ENCODE measurements around the gene LALBA.

LALBA gene

GRCh38 chr12:48569946-48570345, at the start of gene LALBA:
Gene LALBA (minus strand): TSS chr12:48570046. CDS start chr12:48570020, 26 bp downstream.
- DNase-seq (ENCODE audit: low read depth): no peak
- TF ChIP-seq, protein P1, sequence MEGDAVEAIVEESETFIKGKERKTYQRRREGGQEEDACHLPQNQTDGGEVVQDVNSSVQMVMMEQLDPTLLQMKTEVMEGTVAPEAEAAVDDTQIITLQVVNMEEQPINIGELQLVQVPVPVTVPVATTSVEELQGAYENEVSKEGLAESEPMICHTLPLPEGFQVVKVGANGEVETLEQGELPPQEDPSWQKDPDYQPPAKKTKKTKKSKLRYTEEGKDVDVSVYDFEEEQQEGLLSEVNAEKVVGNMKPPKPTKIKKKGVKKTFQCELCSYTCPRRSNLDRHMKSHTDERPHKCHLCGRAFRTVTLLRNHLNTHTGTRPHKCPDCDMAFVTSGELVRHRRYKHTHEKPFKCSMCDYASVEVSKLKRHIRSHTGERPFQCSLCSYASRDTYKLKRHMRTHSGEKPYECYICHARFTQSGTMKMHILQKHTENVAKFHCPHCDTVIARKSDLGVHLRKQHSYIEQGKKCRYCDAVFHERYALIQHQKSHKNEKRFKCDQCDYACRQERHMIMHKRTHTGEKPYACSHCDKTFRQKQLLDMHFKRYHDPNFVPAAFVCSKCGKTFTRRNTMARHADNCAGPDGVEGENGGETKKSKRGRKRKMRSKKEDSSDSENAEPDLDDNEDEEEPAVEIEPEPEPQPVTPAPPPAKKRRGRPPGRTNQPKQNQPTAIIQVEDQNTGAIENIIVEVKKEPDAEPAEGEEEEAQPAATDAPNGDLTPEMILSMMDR (conservative IDR thresholded peaks at IDR 0.05; ENCODE audit: low read depth, low read length): no peak
- no peak within 1 kb of the TSS for H3K4me3 ChIP-seq (ENCODE audit: low read length)

DNA sequence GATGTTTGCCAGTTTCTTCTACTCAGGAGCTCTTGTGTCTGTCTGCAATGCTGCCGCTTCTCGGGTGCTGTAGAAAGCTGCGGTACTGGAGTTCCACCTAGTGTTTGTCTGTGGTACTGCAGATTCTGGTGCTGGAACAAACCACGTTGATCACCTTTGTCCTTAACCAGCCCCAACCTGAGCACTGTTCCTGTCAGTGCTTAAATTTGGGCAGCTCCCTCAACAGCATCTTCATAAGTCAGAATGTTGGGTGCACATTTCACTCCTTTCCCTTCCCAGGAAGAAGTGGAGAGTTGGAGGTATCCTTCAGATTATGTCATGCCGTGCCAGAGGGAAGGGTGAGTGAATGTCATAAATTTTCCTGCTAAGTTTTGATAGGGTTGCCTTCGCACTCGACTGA, 48.7 kb upstream of the LALBA start:
- TF ChIP-seq, protein P1 (conservative IDR thresholded peaks at IDR 0.05; ENCODE audit: low read depth, low read length): peak; percentile 98
- peak; percentile 13 for DNase-seq (ENCODE audit: low read depth)
- no peak overlapping the region for H3K4me3 ChIP-seq (ENCODE audit: low read length)

DNA sequence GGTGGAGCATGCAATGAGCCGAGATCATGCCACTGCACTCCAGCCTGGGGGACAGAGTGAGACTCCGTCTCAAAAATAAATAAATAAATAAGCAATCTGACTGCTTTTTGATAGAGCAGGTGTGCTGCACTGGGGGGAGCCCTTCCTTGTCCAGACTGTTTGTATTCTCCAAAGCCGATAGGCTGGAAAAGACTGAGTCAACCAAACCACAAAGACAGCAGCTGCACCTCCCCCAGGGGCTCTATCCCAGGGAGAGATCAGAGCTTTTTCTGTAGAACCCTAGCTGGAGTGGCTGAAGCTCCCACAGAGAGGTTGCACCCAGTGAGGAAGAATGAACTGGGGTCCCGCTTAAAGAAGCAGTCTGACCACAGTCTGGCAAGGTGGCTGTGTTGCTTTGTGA, 45.8 kb upstream of the LALBA start:
- H3K4me3 ChIP-seq (ENCODE audit: low read length): no peak overlapping the region
- no peak for DNase-seq (ENCODE audit: low read depth)
- TF ChIP-seq, protein P1 (conservative IDR thresholded peaks at IDR 0.05; ENCODE audit: low read depth, low read length): no peak

- TF ChIP-seq, protein P1 (conservative IDR thresholded peaks at IDR 0.05; ENCODE audit: low read depth, low read length): no peak
- no peak for DNase-seq (ENCODE audit: low read depth)
- H3K4me3 ChIP-seq (ENCODE audit: low read length): no peak overlapping the region
Observed at GRCh38 chr12:48613321-48613720, 43.5 kb upstream of the LALBA start.

GRCh38 chr12:48602192-48602989, 32.5 kb upstream of the LALBA start:
- DNase-seq (ENCODE audit: low read depth): no peak
- H3K4me3 ChIP-seq (ENCODE audit: low read length): no peak overlapping the region
- TF ChIP-seq, protein P1 (conservative IDR thresholded peaks at IDR 0.05; ENCODE audit: low read depth, low read length): no peak

GRCh38 chr12:48601013-48601756, 31.3 kb upstream of the LALBA start:
- no peak overlapping the region for H3K4me3 ChIP-seq (ENCODE audit: low read length)
- no peak for DNase-seq (ENCODE audit: low read depth)
- TF ChIP-seq, protein P1 (conservative IDR thresholded peaks at IDR 0.05; ENCODE audit: low read depth, low read length): no peak
